ENCODE measurements around the gene LCE1F. TPM values are rescaled to one million over a fixed set of nuclear protein-coding genes. Genes with fewer than 3 reads are reported as not detected.

Gene LCE1F
- total and polyA plus RNA-seq, 2 donors from 2014 or later: not detected

- no peak for FAIRE-seq
- intact Hi-C loops (cut with DNase I): no loop called here
Measured at GRCh38 chr1:152811671-152812070, 36.7 kb downstream of the LCE1F start, which contains the start of gene LCE1B. Gene LCE1B, plus strand, starts transcription at chr1:152811971. Its CDS starts 476 bp downstream, at chr1:152812447.

GRCh38 chr1:152817309-152817708 lies 42.4 kb downstream of the LCE1F start:
- no peak overlapping the region for H3K9ac ChIP-seq (ENCODE audit: low read length in 3 of 3)
- intact Hi-C loops (cut with DNase I): no loop called here
- no peak overlapping the region for H3K27ac ChIP-seq (ENCODE audit: low read depth in 2 of 2, low read length in 2 of 2)
- DNase-seq (no peak), FAIRE-seq (no peak)
- no peaks in the 10 kb centered on the region for H3K4me1 ChIP-seq (ENCODE audit: control insufficient read depth in 2 of 3, insufficient read depth in 2 of 3, low read depth in 1 of 3, low read length in 3 of 3)
- no peak for TF ChIP-seq CTCF (IDR thresholded peaks at IDR 0.05; ENCODE audit: borderline replicate concordance, extremely low read depth, insufficient read depth)
- no peaks in the 10 kb centered on the region for H3K9me3 ChIP-seq (ENCODE audit: control insufficient read depth in 2 of 3, insufficient read depth in 1 of 3, low read length in 3 of 3)
- no peaks in the 10 kb centered on the region for H3K27me3 ChIP-seq (ENCODE audit: control insufficient read depth, insufficient read depth, low read length)
- H3K4me3 ChIP-seq (ENCODE audit: low read length in 3 of 3): no peak overlapping the region
- H3K36me3 ChIP-seq (ENCODE audit: control insufficient read depth in 2 of 3, insufficient read depth in 3 of 3, low read length in 3 of 3): no peaks in the 10 kb centered on the region

More at GRCh38 chr1:152811671-152812070, 36.7 kb downstream of the LCE1F start, which contains the start of gene LCE1B:
- Histone ChIP-seq H3K36me3 (ENCODE audit: control insufficient read depth in 2 of 3, insufficient read depth in 3 of 3, low read length in 3 of 3) (no peaks in the 10 kb centered on the region), H3K4me3 (ENCODE audit: low read length in 3 of 3) (no peak within 1 kb of the TSS), H3K27ac (ENCODE audit: low read depth in 2 of 2, low read length in 2 of 2) (no peak within 1 kb of the TSS), H3K9me3 (ENCODE audit: control insufficient read depth in 2 of 3, insufficient read depth in 1 of 3, low read length in 3 of 3) (no peaks in the 10 kb centered on the region), H3K9ac (ENCODE audit: low read length in 3 of 3) (no peak within 1 kb of the TSS), H3K27me3 (ENCODE audit: control insufficient read depth, insufficient read depth, low read length) (no peaks in the 10 kb centered on the region), H3K4me1 (ENCODE audit: control insufficient read depth in 2 of 3, insufficient read depth in 2 of 3, low read depth in 1 of 3, low read length in 3 of 3) (no peaks in the 10 kb centered on the region)
- no peak for DNase-seq
- no peak for TF ChIP-seq CTCF (IDR thresholded peaks at IDR 0.05; ENCODE audit: borderline replicate concordance, extremely low read depth, insufficient read depth)

- H3K36me3 ChIP-seq (ENCODE audit: control insufficient read depth in 2 of 3, insufficient read depth in 3 of 3, low read length in 3 of 3): no peaks in the 10 kb centered on the region
- intact Hi-C loops (cut with DNase I): no loop called here
- H3K9ac ChIP-seq (ENCODE audit: low read length in 3 of 3): no peak overlapping the region
- FAIRE-seq (peak; percentile 33), DNase-seq (no peak)
- no peaks in the 10 kb centered on the region for H3K4me1 ChIP-seq (ENCODE audit: control insufficient read depth in 2 of 3, insufficient read depth in 2 of 3, low read depth in 1 of 3, low read length in 3 of 3)
- no peaks in the 10 kb centered on the region for H3K9me3 ChIP-seq (ENCODE audit: control insufficient read depth in 2 of 3, insufficient read depth in 1 of 3, low read length in 3 of 3)
- TF ChIP-seq CTCF (IDR thresholded peaks at IDR 0.05; ENCODE audit: borderline replicate concordance, extremely low read depth, insufficient read depth): no peak
- no peak overlapping the region for H3K27ac ChIP-seq (ENCODE audit: low read depth in 2 of 2, low read length in 2 of 2)
- H3K4me3 ChIP-seq (ENCODE audit: low read length in 3 of 3): no peak overlapping the region
- no peaks in the 10 kb centered on the region for H3K27me3 ChIP-seq (ENCODE audit: control insufficient read depth, insufficient read depth, low read length)
Measured at GRCh38 chr1:152823294-152823693, 48.4 kb downstream of the LCE1F start.

- intact Hi-C loops (cut with DNase I): no loop called here
- Histone ChIP-seq H3K4me3 (ENCODE audit: low read length in 3 of 3) (no peak overlapping the region), H3K27ac (ENCODE audit: low read depth in 2 of 2, low read length in 2 of 2) (no peak overlapping the region), H3K36me3 (ENCODE audit: control insufficient read depth in 2 of 3, insufficient read depth in 3 of 3, low read length in 3 of 3) (no peaks in the 10 kb centered on the region), H3K9ac (ENCODE audit: low read length in 3 of 3) (no peak overlapping the region), H3K9me3 (ENCODE audit: control insufficient read depth in 2 of 3, insufficient read depth in 1 of 3, low read length in 3 of 3) (no peaks in the 10 kb centered on the region), H3K27me3 (ENCODE audit: control insufficient read depth, insufficient read depth, low read length) (no peaks in the 10 kb centered on the region), H3K4me1 (ENCODE audit: control insufficient read depth in 2 of 3, insufficient read depth in 2 of 3, low read depth in 1 of 3, low read length in 3 of 3) (no peaks in the 10 kb centered on the region)
- no peak for FAIRE-seq
- TF ChIP-seq CTCF (IDR thresholded peaks at IDR 0.05; ENCODE audit: borderline replicate concordance, extremely low read depth, insufficient read depth): no peak
- no peak for DNase-seq
Measured at GRCh38 chr1:152824964-152825363, 50.0 kb downstream of the LCE1F start.

All from kidney (tissue), 14 donors.